K562 (cell line): ENCODE measurements around the gene DBF4B. TPM values are rescaled to one million over a fixed set of nuclear protein-coding genes. Genes with fewer than 3 reads are reported as not detected.
A peak's percentile ranks its signal among the peaks of the same experiment; 100 is the strongest.

ENCODE experiments used
- CREM ChIP-seq: IDR thresholded peaks from 2 replicates; pipeline ENCODE4 v1.6.1; 2014; ENCODE audit warnings: antibody characterized with exemption, low read depth
- HMG20A ChIP-seq: fragments of 450-650 bp; formaldehyde crosslinking; conservative IDR thresholded peaks from 2 replicates; pipeline ENCODE4 v1.4.0; 2020; ENCODE audit warnings: mild to moderate bottlenecking, mixed read lengths
- MCM5 ChIP-seq: fragments of 450-650 bp; IDR thresholded peaks from 2 replicates; pipeline ENCODE4 v1.6.1; 2016; ENCODE audit warnings: low read depth
- MGA ChIP-seq: fragments of 450-650 bp; IDR thresholded peaks from 2 replicates; pipeline ENCODE4 v1.6.1; 2016; ENCODE audit warnings: mild to moderate bottlenecking, moderate library complexity
- NELFE ChIP-seq: IDR thresholded peaks from 2 replicates; pipeline ENCODE4 v1.6.1; 2011; ENCODE audit warnings: mild to moderate bottlenecking; ENCODE audit not compliant: insufficient read depth, insufficient read length
- PURB ChIP-seq: sonication (generic); formaldehyde crosslinking; IDR thresholded peaks from 2 replicates; pipeline ENCODE4 v1.9.0; 2021; ENCODE audit warnings: low read depth, mild to moderate bottlenecking, missing genetic modification reagents
- ZNF134 ChIP-seq: fragments of 250-450 bp; sonication (Bioruptor Pico); conservative IDR thresholded peaks from 2 replicates; pipeline ENCODE4 v1.4.0; 2020
- ZNF274 ChIP-seq: IDR thresholded peaks from 2 replicates; pipeline ENCODE4 v1.6.1; 2011; ENCODE audit warnings: low read depth, mild to moderate bottlenecking, low read length, moderate library complexity, borderline replicate concordance
- polyA plus RNA-seq, 8 experiments: library from polyadenylated mRNA; depleted of rRNA in 4 of 8; stranded (reverse) in 5 of 8; unstranded in 3 of 8; fragments of >200 nt; fragmentation: Nextera tagmentation in 2 of 8; fragmentation: Illumina TruSeq in 1 of 8; extraction: Ambion mirVana in 2 of 8; extraction: Trizol in 1 of 8; gene quantifications; 2 replicates each; pipeline versions ENCODE4 v1.2.1 to v1.2.3, GENCODE V29; 2011 to 2014; ENCODE audit warnings: inconsistent platforms in 1 of 8, missing spikeins in 1 of 8
- total RNA-seq, 7 experiments: library from RNA; depleted of rRNA in 6 of 7; stranded (reverse); fragments of >200 nt in 6 of 7; fragmentation: Illumina TruSeq in 2 of 7; extraction: Trizol in 2 of 7; gene quantifications; 2 replicates each; pipeline versions ENCODE4 v1.2.1 to v1.2.3, GENCODE V29; 2011 to 2021; ENCODE audit warnings: low replicate concordance in 1 of 7

Gene DBF4B
- total and polyA plus RNA-seq, 9 of the 15 experiments (the other 6 are each of a cell fraction or from before 2014, with no cell fraction given): 2.5 to 26.9 (median 14.6) TPM

GRCh38 chr17:44689477-44690217 lies 18.8 kb upstream of the DBF4B start, which contains the start of gene CCDC43 (continued):
- no peak for TF ChIP-seq HMG20A
- no peak for TF ChIP-seq ZNF134 (CRISPR knock-in tag)
- TF ChIP-seq MCM5: no peak
- TF ChIP-seq CREM: 0 out of 2 replicates have a peak, but pooled peaks have one; percentile 6
- peak; percentile 89 for TF ChIP-seq MGA
- no peak for TF ChIP-seq ZNF274
- TF ChIP-seq NELFE: no peak
- no peak for TF ChIP-seq PURB (CRISPR knock-in tag)
